ENCODE measurements around the gene UPF3A.
"Not testable (repeated sequence)": the region's sequence is repeated elsewhere in the genome, so short reads cannot be mapped to it uniquely, and the experiment has no call there.

UPF3A gene

DNA sequence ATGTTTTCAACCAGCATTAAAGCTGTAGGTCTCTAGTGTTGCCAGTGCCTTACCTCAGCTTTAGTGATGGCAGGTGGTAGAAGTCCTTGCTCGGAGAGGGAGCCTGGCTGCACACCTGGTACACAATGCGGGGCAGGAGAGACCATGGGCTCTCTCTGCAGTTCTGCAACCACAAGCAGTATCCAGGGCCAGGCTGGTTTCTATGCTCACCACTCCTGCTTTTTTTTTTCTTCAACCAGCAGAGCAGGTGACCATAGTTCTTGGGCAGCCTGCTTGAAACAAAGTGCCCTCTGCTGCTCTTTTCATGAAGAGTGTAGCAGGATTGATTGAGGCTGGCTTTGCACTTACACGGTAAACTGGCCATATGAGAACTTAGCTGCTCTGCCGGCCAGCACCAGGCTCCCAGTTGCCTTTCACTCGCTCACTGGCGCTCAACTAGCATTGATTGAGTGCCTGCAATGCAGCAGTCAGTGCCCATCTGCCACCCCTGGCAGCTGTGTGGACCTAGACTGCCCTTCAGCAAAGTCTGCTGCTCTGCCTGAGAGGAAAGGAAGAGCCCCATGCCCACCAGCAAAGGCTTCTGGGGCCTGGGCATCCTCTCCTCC, 28.5 kb downstream of the UPF3A start:
- no peak for DNase-seq

DNA sequence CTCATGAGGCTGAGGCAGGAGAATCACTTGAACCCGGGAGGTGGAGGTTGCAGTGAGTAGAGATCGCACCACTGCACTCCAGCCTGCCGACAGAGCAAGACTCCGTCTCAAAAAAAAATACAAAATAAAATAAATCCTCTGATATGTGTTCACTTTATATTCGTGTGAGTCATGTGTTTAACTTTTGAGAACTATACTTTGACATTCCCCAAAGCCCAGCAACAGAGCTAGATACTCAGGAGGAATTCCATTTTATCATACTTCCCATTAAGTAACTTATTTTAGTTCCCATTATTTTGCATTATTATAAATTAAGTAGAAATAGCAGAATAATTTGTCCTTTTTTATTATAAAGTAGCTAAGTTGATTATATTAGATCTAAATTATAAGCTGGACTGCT, 29.6 kb downstream of the UPF3A start:
- no peak for DNase-seq

DNA sequence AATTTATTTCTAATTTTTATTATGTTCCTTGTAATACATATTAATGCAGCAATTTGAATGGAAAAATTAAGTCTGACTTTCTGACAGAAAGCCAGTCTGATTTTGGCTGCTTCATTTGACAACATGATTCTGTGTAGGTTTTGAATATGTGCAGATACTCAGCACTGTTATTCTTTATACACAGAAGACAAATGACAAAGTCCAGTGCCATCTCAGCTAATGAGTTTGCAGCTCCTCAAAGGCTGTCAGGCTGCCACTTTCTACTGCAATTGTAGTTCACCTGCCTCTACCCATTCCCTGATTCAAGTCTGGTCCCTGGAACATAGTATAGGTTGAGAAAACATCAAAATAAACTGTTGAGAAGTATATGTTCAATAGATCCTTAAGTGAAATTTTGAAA, 30.0 kb downstream of the UPF3A start:
- no peak for DNase-seq

DNA sequence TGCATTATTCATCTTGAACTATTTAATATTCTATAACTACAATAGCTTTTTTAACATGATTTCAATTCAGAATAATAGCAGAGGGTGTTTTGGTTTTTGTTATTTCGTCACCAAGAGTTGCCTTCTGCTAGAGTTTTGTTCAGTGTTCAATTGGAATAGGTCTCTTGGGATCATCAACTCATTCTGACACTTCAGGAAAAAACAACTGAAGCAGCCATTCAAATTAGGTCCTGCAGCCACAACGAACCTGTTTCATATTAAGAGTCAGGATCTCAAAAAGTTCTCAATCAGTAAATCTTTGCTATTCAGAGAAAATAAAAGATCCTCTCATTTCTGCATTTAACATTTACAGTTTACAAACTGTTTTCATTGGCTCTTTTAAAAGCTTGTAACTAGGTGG, 30.5 kb downstream of the UPF3A start:
- DNase-seq, result no peak

DNA sequence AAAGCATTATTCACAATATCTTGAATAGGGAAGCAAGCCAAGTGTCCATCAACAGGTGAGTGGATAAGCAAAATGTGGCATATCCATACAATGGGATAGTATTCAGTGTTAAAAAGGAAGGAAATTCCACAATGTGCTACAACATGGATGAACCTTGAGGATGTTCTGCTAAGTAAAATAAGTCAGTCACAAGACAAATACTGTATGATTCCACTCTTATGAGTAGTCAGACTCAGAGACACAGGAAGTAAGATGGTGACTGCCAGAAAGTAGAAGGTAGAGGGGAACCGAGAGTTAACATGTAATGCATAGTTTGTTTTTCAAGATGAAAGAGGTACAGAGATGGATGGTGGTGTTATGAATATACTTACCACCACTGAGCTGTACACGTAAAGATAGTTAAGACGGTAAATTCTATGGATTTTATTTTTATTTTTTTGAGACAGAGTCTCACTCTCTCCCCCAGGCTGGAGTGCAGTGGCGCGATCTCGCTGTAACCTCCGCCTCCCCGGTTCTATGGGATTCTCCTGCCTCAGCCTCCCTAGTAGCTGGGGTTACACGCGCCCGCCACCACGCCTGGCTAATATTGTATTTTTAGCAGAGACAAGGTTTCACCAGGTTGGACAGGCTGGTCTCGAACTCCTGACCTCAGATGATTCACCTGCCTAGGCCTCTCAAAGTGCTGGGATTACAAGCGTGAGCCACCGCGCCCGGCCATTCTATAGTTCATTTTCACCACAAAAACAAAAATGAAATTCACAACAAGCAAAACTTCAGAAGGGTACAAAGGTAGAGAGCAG, 31.9 kb downstream of the UPF3A start:
- no peak for DNase-seq

DNA sequence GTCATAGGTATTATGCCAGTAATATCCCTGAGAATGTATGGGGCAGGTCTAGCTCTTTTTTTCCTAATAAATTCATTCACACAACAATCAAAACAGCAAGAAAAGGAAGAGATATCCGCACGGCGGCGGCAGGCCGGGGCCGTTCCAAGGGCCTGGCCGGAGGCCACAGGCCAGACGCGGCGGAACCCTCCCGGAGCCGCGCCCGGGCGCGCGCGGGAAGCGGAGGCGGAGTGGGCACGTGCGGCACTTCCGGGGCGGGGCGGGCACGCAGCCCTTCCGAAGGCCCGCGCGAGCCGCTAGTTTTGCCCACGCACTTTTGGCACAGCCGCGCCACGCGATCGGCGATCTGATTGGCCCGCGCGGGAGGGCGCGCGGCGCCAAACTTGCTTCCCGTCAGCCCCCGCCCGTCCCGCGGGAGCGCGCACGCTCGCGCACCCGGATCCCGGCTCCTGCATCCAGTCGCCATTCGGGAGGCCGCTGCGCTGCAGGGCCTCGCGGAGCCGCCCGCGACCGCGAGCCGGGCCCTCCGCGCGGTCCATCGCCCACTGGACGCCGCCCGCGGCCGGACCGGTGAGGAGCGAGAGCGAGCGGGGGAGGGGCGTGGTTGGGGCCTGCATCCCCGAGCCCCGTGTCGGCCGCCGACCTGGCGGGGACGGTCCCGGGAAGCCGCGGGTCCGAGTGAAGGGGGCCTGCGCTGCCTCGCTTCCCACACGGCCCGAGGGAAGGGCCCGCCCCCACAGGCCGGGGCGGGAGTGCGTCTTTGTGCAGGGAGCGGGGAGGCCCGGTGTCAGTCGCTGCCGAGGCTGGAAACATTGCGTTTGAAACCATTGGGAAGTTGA, 32.9 kb downstream of the UPF3A start, which contains the start of gene CHAMP1:
Gene CHAMP1 (plus strand): TSS at position 430 of the 839 bp plus-strand sequence. CDS start 9,340 bp downstream, outside the sequence.
- DNase-seq, result peak; percentile 89

DNA sequence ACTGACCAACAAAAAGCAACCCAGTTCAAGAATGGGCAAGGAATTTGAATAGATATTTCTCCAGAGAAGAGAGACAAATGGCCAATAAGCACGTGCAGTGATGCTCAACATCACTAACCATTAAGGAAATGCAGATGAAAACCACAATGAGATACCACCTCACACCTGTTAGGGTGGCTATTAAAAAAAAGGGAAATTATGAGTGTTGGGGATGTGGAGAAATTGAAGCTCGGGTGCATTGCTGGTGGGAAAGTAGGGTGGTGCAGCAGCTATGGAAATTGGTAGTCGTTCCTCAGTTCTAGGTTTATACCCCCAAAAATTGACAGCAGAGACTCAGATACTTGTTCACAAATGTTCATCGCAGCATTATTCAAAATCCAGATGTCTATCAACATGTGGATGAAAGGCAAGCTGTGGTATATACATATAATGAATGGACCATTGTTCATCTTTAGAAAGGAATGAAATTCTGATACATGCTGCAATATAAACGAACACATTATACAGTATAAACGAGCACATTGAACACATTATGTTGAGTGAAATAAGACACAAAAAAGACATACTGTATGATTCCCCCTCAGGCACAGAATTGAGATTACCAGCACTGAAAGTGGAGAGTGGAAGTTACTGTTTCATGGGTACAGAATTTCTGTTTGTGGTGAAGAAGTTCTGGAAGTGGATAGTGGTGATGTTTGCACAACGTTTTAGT, 33.8 kb downstream of the UPF3A start:
- no peak for DNase-seq

DNA sequence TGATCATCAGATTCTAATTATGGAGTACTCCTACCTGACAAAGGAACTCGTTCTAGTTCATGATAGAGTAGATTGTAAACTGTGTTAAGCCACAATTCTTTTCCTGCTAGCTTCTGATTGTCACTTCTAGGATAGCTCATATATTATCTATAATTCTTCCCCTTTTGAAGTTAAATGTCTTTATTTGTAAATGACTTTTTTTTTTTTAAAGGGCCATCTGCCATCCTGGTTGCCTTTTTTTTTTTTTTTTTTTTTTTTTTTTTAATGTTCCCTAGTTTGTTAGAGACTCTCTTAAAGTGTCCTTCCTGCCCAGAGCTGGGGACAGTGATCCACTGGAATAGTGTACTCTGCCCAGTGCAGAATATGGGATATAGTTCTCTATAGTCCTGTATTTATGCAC, 37.2 kb downstream of the UPF3A start:
- DNase-seq, result no peak

DNA sequence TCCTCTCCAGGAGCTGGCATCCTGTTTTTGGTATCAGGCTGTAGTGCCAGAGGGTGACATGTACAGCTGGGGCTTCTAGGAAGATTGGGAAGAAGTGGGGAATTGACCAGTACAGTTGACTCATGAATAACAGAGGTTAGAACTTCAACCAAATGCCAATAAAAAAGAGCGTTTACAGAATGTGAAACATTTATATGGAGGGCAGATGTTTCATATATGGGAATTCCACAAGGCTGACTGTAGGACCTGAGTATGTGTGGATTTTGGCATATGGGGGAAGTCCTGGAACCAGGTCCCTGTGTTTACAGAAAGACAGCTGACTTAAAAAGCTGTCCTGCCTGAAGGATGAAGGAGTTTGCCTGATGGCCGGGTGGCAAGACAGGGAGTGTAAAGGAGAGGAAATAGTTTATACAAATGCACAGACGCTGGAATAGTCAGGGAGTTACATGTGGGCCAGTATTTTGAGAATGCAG, 38.1 kb downstream of the UPF3A start:
- no peak for DNase-seq

DNA sequence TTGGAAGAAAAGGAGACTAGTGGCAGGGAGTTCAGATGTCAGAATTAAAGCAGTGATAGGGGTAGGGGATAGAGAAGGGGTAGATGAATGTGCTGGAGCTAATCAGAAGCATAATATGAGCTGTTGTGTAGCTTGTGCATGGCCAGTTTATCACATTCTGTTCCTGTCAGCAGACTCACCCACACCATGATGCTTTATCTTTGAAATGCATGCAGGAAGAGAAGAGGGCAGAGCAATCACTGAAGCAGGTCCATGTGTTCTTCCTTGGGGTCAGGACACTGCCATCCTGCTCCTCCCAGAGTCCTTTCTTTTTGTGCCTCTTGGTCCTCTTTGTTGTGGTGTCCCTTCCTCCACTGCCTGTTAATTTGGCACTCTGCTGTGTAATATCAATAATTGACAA, 38.7 kb downstream of the UPF3A start:
- DNase-seq, result no peak

DNA sequence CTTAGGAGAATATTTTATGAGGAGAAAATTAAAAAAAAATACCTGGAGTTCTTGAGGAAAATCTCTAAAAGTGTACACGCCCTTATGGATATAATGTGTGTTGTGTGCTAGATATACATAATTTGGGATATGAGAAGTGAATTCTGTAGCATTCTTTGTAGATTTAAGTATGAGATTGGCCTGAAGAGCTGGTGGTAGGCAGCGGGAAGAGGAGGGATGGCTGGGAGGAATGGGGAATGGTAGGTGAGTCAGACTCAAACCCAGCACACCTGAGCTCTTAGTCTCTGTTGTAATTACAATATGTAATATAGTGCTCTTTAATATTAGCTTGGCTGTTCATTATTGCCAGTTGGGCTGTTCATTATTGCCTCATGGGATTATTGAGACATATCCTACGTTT, 39.9 kb downstream of the UPF3A start:
- no peak for DNase-seq

DNA sequence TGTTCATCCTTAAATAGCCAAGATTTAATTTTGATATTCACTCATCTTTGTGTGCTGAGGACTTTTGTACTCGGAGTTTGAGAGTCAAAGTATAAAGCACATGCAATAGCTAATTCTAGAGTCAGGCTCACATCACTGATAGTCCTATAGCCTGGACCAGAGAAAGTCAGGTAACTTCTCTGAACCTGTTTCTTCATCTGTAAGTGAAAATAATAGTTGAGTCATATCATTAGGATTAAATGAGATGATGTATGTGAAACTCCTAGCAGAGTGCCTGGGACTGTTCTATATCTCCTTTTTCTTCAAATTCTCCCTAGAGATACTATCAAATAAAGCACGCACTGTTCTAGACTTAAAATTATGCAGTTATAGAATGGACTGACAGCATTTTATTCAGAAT, 41.9 kb downstream of the UPF3A start:
- DNase-seq, result no peak

DNA sequence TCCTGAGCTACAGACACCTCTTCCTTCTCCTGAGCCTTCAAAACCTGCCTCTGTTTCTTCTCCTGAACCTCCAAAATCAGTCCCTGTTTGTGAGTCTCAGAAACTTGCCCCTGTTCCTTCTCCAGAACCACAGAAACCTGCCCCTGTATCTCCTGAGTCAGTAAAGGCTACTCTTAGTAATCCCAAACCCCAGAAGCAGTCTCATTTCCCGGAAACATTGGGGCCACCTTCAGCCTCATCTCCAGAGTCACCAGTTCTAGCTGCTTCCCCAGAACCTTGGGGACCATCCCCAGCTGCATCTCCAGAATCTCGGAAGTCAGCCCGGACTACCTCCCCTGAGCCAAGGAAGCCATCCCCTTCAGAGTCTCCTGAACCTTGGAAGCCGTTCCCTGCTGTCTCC, 42.9 kb downstream of the UPF3A start:
- no peak for DNase-seq

DNA sequence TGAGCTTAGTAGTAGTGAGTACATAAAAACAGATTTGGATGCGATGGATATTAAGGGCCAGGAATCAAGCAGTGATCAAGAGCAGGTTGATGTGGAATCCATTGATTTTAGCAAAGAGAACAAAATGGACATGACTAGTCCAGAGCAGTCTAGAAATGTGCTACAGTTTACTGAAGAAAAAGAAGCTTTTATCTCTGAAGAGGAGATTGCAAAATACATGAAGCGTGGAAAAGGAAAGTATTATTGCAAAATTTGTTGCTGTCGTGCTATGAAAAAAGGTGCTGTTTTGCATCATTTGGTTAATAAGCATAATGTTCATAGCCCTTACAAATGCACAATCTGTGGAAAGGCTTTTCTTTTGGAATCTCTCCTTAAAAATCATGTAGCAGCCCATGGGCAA, 44.3 kb downstream of the UPF3A start:
- DNase-seq, result no peak

DNA sequence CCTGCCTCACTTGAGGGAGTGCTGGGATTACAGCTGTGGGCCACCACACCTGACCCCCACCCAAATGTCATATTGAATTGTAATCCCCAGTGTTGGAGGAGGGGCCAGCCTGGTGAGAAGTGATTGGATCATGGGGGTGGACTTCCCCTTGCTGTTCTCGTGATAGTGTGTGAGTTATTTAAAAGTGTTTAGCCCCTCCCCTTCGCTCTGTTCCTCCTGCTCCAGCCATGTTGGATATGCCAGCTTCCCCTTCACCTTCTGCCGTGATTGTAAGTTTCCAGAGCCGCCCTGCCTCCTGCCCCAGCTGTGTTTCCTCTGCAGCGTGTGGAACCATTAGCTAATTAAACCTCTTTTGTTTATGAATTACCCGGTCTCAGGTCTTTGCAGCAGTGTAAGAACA, 46.6 kb downstream of the UPF3A start:
- DNase-seq, result no peak

DNA sequence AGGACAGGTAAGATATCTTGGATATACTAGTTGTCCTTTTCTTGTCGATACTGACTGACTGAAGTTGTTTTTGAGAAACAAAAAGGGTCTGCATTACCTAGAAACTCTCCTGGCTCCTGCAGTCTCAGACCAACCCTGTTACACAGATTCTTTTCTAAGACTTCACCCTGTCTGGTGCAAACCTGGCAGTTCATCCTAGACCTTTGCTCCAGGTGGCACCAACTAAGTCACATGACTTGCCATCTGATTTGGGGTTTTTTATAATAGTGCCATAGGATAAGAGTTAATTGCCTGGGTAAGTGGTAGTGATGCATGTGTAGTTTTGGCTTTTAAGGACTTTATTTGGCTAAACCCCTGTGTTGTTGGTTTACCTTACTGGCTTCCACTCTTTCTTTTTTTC, 47.2 kb downstream of the UPF3A start:
- DNase-seq, result no peak

DNA sequence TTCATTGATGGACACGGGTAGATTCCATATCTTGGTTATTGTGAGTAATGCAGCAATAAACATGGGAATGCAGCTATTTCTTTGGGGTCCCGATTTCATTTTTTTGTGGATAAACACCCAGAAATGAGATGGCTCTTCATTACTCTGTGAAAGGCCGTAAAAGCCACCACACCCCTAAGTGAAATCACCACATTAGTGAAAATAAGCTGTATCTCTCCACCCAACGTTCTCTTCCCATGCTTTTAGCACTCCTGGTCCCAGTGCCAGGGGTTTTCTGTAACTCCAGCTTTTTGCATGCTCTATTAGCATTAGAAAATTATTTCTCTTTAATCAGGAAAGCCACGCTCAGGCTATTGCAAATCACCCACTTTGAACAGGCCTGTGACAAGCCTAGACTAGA, 48.7 kb downstream of the UPF3A start:
- DNase-seq, result no peak

DNA sequence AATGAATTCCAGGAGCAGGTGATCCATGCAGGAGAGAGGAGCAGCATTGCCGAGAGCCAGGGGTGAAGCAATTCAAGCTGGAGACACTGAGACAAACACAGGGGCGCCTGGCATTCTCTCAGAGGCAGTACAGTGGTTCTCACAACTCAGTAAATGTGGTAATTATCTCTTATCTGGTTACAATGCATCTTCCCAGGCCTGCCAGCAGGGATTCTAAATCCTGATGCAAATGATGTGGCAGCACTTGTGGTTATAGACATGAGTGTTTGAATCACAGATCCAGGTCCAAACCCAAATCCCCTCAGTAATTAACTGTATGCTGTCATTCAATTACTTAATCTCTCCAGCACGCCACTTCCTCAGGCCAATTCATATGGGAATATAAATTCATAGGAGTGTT, 52.5 kb downstream of the UPF3A start:
- DNase-seq, result not testable (repeated sequence)

DNA sequence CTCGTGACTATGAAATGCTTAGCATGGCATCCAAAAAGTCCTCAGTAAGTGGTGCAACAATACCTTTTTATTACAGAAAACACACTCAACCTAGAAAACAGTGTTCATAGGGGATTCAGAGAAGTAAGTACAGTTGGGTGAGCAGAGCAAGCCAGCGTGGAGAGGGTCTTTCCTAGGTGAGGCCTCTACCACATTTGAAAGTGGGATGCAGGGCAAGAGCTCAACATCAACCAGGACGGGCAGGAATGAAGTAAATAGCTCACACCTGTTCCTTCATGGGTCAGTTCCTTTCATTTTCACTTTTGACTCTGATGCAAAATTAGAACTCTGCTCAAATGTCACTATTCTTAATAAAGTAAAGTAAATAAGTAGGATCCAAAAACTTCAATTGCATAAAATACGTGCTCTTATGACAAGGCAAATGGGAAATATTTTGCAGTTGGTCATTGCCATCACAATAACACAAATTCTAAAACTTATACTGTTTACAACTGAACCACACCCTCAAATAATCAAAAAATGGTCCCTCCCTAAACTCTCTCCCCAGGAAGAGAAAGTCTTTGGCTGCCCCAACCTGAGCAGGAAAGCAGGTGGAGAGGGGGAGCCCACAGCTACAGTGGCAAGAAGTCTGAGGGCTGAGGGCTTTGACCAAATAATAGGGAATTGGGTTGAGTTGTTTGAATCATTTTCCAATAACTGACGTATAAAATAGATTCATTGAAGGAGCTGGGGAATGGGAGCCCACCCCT, 53.1 kb downstream of the UPF3A start:
- no peak for DNase-seq

DNA sequence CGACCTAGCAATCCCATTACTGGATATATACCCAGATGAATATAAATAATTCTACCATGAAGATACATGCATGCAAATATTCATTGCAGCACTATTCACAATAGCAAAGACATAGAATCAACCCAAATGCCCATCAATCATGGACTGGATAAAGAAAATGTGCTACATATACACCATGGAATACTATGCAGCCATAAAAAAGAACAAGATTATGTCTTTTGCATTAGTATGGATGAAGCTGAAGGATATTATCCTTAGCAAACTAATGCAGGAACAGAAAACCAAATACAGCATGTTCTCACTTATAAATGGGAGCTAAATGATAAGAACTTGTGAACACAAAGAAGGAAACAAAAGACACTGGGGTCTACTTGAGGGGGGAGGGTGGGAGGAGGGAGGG, 55.1 kb downstream of the UPF3A start:
- not testable (repeated sequence) for DNase-seq

DNA sequence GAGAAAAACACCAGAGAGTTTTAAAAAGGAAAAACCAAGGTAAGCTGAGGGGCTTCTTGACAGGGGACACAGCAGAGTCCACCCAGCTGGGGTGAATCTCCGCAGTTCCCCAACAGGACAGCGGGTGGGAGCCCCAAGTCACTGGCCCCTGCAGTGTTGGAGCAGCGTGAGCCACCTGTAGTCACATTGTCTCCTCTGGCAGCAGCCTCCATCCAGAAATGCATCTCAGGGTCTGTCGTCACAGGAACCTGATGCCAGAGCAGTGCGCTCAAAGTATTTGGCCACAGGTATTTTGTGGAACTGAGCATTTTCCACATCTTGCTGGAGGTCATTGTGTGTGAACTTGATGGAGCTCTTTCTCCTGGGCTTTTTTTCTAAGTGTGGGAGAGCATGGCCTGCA, 57.6 kb downstream of the UPF3A start:
- DNase-seq, result no peak

DNA sequence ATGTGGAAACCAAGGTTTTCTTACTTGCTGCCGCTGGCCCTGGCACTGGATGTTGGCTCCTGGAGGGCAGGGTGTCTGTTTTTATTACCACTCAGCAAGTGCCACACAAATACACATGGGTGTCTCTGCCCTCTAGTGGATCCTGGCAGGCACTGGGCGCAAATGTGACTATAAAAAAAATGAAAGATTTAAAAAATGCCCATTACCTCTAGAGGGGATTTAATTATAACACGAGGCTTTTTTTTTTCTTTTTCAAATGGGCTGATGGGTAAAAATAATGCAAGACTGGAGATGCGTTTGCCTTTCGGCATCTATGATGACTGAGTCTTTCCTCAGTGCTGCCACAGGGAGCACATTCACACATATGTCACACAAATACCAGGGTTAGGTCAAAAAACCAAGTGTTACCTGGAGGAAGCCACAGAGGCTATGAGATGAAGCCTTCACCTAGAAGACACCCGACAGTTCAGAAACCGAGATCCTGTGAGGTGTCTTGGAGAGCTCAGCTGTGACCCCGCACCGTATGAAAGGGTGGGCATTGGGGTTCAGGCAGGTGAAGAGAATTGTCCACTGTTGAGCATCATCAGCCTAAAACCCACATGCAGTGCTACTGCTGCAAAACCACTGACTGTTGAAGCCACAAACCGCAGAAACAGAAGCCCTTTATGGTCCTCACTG, 58.6 kb downstream of the UPF3A start:
- DNase-seq, result peak; percentile 43

All from CD4-positive, alpha-beta T cell treated with Interferon gamma for 1 hour (primary cell).